GM12801 (cell line): ENCODE data around the gene CDKL5.

Source experiments
- TF ChIP-seq, protein P1 (sequence below): IDR thresholded peaks from one replicate; pipeline ENCODE4 v1.5.1; 2011; ENCODE audit warnings: control low read depth; ENCODE audit not compliant: insufficient read length; ENCODE audit errors: extremely low read depth

CDKL5 gene

DNA sequence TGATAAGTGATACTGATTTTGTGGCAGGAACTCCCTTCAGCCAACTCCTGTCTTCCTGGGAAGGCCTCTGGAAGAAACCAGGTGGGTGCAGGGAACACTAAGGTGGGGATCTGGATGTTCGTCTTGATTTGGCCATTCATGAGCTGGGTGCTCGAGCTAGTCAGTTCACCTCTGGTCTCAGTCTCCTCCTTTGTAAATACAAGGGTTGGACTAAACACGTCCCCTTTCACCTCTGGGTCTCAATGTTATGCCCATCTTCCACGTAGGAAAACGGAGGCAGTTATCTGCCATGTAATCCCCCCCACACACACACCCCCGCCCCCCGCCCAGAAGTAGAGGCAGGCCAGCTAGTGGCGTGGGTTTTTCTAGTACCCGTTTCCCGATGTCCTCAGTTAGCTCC is 250.6 kb downstream of the CDKL5 start:
- TF ChIP-seq, protein P1, sequence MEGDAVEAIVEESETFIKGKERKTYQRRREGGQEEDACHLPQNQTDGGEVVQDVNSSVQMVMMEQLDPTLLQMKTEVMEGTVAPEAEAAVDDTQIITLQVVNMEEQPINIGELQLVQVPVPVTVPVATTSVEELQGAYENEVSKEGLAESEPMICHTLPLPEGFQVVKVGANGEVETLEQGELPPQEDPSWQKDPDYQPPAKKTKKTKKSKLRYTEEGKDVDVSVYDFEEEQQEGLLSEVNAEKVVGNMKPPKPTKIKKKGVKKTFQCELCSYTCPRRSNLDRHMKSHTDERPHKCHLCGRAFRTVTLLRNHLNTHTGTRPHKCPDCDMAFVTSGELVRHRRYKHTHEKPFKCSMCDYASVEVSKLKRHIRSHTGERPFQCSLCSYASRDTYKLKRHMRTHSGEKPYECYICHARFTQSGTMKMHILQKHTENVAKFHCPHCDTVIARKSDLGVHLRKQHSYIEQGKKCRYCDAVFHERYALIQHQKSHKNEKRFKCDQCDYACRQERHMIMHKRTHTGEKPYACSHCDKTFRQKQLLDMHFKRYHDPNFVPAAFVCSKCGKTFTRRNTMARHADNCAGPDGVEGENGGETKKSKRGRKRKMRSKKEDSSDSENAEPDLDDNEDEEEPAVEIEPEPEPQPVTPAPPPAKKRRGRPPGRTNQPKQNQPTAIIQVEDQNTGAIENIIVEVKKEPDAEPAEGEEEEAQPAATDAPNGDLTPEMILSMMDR: no peak

GRCh38 chrX:18676470-18676869 is 251.1 kb downstream of the CDKL5 start:
- TF ChIP-seq, protein P1: no peak

DNA sequence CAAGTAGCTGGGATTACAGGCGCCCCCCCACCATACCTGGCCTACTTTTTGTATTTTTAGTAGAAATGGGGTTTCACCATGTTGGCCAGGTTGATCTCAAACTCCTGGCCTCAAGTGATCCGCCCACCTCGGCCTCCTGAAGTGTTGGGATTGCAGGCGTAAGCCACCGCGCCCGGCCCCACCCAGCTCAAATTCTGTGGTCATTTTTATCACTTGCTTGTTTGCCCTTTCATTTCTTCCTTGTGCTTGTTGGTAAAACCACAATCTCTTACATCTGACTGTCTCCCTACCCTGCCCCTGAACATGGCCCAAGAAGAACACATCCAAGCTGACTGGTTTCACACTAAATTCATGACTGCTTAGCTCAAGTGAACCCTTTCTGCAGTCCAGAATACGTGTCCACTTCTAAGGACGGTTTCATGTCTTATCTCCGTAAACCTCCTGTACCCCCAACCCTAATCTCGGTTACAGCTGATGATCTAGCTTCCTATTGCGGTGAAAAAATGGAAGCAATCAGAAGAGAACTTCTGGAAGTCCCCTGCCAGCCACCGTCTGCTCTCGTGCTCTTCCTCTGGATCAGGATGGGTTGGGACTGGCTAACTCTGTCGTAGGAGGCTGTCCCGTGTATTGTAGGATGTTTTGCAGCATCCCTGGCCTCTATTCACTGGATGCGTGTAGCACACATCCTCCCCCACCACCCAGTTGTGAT is 251.9 kb downstream of the CDKL5 start:
- TF ChIP-seq, protein P1: no peak

- TF ChIP-seq, protein P1: no peak
Measured at GRCh38 chrX:18681996-18682395, 256.6 kb downstream of the CDKL5 start.

DNA sequence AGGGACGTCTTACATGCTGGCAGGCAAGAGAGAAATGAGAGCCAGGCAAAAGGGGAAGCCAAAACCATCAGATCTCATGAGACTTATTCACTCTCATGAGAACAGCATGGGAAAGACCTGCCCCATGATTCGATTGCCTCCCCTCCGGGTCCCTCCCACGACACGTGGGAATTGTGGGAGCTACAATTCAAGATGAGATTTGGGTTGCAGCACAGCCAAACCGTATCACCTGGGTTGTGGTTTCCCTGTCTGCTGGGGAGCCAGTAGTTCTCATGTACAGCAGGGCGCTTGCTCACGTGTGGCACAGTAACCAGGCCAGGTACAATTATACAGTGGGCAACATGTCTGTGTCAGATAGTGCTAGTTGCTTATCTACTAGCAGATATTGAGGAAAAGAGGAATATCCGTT is 257.6 kb downstream of the CDKL5 start:
- TF ChIP-seq, protein P1: no peak

DNA sequence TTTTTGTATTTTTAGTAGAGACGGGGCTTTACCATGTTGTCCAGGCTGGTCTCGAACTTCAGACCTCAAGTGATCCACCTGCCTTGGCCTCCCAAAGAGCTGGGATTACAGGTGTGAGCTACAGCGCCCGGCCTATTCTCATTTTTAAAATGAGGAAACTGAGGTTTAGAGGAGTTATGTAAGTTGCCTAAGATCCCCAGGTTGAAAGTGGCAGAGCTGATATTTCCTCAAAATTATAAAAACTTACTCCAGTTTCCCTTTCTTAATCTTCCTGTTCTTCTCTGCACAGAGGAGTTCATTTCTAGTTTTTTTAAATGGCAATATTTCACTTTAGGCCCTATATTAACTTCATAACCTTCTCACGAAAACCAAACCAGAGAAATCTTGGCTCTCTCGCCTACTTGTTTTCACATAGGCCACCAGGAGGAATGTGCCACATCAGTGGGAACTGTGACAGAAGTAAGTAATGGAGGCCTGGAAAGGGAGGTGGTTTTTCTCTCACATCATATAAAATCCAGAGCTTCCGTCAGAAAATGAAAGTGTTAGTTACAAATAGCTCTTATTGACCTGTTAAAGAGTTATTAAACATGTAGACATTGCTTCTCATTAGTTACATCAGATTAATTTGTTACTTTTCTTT is 262.6 kb downstream of the CDKL5 start:
- TF ChIP-seq, protein P1: no peak

GRCh38 chrX:18691431-18691830 is 266.0 kb downstream of the CDKL5 start:
- TF ChIP-seq, protein P1: no peak
